SKM-1 (cell line): ENCODE data around the gene TMEM125.

Source experiments
- DNase-seq: peaks from one replicate; lab custom pipeline; 2025; ENCODE audit not compliant: unreplicated experiment; lab: John Stamatoyannopoulos, UW

Gene TMEM125

GRCh38 chr1:43269627-43270375 is at the start of gene TMEM125:
TMEM125 (plus strand) TSS chr1:43269983; CDS start chr1:43272723, 2,740 bp downstream.
- no peak for DNase-seq

GRCh38 chr1:43220905-43221778 is 48.6 kb upstream of the TMEM125 start:
- DNase-seq: peak; percentile 35

- DNase-seq: no peak
Observed at GRCh38 chr1:43221797-43222196, 48.0 kb upstream of the TMEM125 start.

- no peak for DNase-seq
Observed at GRCh38 chr1:43222879-43223278, 46.9 kb upstream of the TMEM125 start.

- DNase-seq: no peak
Observed at GRCh38 chr1:43225168-43225567, 44.6 kb upstream of the TMEM125 start.

- peak; percentile 54 for DNase-seq
Observed at GRCh38 chr1:43227143-43227764, 42.5 kb upstream of the TMEM125 start.

GRCh38 chr1:43229826-43230780 is 39.7 kb upstream of the TMEM125 start:
- no peak for DNase-seq

GRCh38 chr1:43232074-43232473 is 37.7 kb upstream of the TMEM125 start:
- no peak for DNase-seq

GRCh38 chr1:43232482-43232881 is 37.3 kb upstream of the TMEM125 start:
- no peak for DNase-seq

GRCh38 chr1:43233631-43234030 is 36.2 kb upstream of the TMEM125 start:
- no peak for DNase-seq

- no peak for DNase-seq
Observed at GRCh38 chr1:43234267-43234666, 35.5 kb upstream of the TMEM125 start.

- no peak for DNase-seq
Observed at GRCh38 chr1:43235040-43235439, 34.7 kb upstream of the TMEM125 start.

GRCh38 chr1:43235451-43236121 is 34.2 kb upstream of the TMEM125 start:
- DNase-seq: no peak

GRCh38 chr1:43237121-43237520 is 32.7 kb upstream of the TMEM125 start:
- DNase-seq: no peak

GRCh38 chr1:43238085-43238484 is 31.7 kb upstream of the TMEM125 start:
- DNase-seq: no peak

- DNase-seq: no peak
Observed at GRCh38 chr1:43238991-43239469, 30.8 kb upstream of the TMEM125 start.

GRCh38 chr1:43239484-43239883 is 30.3 kb upstream of the TMEM125 start:
- peak; percentile 18 for DNase-seq

GRCh38 chr1:43241413-43241836 is 28.4 kb upstream of the TMEM125 start:
- DNase-seq: no peak

GRCh38 chr1:43243299-43243698 is 26.5 kb upstream of the TMEM125 start:
- no peak for DNase-seq
